Measurements from ENCODE around the gene MVB12B. TPM values are rescaled to one million over a fixed set of nuclear protein-coding genes. Genes with fewer than 3 reads are reported as not detected.

MVB12B gene
- total RNA-seq, 1 experiment from 2014 or later, result 4.5 TPM

DNA sequence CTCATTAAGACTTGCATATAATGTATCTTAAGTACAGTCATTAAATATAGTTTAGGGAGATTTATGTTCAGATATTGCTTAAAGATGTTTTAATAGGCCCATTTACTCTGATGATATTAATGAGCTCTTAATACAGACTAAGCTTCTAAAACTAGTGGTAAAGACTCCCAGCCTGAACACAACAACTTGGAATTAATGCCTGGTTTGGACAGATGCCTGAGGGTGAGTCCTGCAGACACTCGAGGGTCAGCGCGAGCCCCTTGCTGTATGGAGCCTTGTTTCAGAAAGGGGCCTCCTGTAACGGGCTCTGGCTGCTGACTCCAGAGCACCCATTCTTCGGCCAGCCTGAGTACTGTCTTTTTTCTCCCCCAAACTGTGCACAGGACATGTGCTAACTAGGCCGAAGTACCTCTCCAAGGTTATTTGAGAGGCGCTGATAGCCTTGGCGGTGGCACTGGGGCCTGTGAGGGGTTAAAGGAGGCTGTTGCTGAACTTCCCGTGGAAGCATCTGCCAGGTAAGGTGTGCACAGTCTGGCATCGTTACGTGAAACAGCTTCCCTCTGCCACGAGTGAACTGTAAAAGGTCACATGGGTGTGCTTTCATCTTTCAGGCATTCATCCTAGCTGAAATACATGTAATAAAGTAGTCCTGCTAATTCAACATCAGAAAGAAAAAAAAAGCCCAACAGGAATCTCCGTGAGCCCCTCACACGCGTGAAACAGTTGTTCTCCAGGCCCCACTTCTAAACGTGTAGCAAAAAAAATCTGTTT, 113.4 kb downstream of the MVB12B start:
- Mint-ChIP-seq H3K9me3 (ENCODE audit: low read depth, unreplicated experiment) (no peaks in the 10 kb centered on the region), H3K36me3 (ENCODE audit: insufficient read depth, unreplicated experiment) (no peaks in the 10 kb centered on the region), H3K27ac (ENCODE audit: unreplicated experiment) (no peak overlapping the region), H3K27me3 (ENCODE audit: unreplicated experiment) (no peaks in the 10 kb centered on the region), H3K4me3 (ENCODE audit: low read depth, unreplicated experiment) (no peak overlapping the region), H3K4me1 (ENCODE audit: low read depth, unreplicated experiment) (no peaks in the 10 kb centered on the region)
- TF ChIP-seq, protein P1, sequence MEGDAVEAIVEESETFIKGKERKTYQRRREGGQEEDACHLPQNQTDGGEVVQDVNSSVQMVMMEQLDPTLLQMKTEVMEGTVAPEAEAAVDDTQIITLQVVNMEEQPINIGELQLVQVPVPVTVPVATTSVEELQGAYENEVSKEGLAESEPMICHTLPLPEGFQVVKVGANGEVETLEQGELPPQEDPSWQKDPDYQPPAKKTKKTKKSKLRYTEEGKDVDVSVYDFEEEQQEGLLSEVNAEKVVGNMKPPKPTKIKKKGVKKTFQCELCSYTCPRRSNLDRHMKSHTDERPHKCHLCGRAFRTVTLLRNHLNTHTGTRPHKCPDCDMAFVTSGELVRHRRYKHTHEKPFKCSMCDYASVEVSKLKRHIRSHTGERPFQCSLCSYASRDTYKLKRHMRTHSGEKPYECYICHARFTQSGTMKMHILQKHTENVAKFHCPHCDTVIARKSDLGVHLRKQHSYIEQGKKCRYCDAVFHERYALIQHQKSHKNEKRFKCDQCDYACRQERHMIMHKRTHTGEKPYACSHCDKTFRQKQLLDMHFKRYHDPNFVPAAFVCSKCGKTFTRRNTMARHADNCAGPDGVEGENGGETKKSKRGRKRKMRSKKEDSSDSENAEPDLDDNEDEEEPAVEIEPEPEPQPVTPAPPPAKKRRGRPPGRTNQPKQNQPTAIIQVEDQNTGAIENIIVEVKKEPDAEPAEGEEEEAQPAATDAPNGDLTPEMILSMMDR (IDR thresholded peaks at IDR 0.05; ENCODE audit: unreplicated experiment), result no peak
- no peak for DNase-seq
- intact Hi-C loops (cut with micrococcal nuclease; ENCODE audit: unreplicated experiment), result no loop called here
- CTCF ChIA-PET, result interaction anchor here (0.6 to 0.7 kb wide), 2 partner anchors 364 to 1167 kb away, joined by 3 to 6 read pairs; no protein-coding TSS in a partner anchor
- BruUV-seq (replicated peaks), result no TSS peak

DNA sequence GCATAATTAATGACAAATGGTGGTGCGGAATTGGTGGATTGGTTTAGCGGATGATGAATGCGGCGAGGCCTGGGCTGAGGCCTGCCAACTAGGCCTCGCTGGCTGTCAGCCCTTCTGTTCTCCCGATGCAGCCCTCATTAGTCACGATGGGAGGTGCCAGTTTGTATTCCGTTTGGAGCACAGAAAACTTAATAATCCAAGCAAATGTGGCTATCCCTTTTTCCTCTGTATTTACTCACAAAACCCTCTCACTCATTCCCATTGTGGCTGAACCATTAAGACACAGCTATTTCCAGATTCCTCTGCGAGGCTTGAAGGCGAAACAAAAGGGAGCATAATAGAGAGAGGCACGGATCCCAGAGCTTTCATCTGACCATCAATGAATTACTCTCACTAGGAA, 114.3 kb downstream of the MVB12B start:
- Mint-ChIP-seq H3K27ac (ENCODE audit: unreplicated experiment) (no peak overlapping the region), H3K4me3 (ENCODE audit: low read depth, unreplicated experiment) (no peak overlapping the region), H3K36me3 (ENCODE audit: insufficient read depth, unreplicated experiment) (no peaks in the 10 kb centered on the region), H3K9me3 (ENCODE audit: low read depth, unreplicated experiment) (no peaks in the 10 kb centered on the region), H3K27me3 (ENCODE audit: unreplicated experiment) (no peaks in the 10 kb centered on the region), H3K4me1 (ENCODE audit: low read depth, unreplicated experiment) (no peaks in the 10 kb centered on the region)
- no TSS peak for BruUV-seq (replicated peaks)
- intact Hi-C loops (cut with micrococcal nuclease; ENCODE audit: unreplicated experiment), result no loop called here
- CTCF ChIA-PET, result interaction anchor here (0.6 to 0.7 kb wide), 2 partner anchors 363 to 1168 kb away, joined by 3 to 6 read pairs; no protein-coding TSS in a partner anchor
- no peak for DNase-seq
- TF ChIP-seq, protein P1 (IDR thresholded peaks at IDR 0.05; ENCODE audit: unreplicated experiment), result no peak

DNA sequence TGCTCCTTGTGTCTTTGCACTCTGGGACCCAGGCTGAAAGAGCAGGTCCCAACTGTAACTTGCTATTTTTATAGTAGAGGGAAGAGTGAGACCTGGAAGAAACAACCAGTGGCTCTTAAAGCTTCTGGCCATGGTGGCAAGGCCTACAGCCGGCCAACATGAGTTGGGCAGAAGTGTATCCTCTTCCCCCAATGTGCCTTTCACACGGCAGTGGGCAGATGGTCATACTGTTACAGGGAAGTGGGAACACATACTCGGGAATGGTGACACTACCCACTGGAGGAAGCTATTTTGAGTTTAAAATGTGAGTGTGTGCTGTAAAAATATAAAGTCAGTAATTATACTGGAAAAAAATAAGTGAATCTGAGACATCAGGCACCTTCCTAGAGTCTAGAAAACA, 116.0 kb downstream of the MVB12B start:
- Mint-ChIP-seq H3K9me3 (ENCODE audit: low read depth, unreplicated experiment) (no peaks in the 10 kb centered on the region), H3K27ac (ENCODE audit: unreplicated experiment) (no peak overlapping the region), H3K27me3 (ENCODE audit: unreplicated experiment) (no peaks in the 10 kb centered on the region), H3K36me3 (ENCODE audit: insufficient read depth, unreplicated experiment) (no peaks in the 10 kb centered on the region), H3K4me1 (ENCODE audit: low read depth, unreplicated experiment) (no peaks in the 10 kb centered on the region), H3K4me3 (ENCODE audit: low read depth, unreplicated experiment) (no peak overlapping the region)
- intact Hi-C loops (cut with micrococcal nuclease; ENCODE audit: unreplicated experiment), result no loop called here
- DNase-seq, result no peak
- no TSS peak for BruUV-seq (replicated peaks)
- CTCF ChIA-PET, result no interaction called here
- TF ChIP-seq, protein P1 (IDR thresholded peaks at IDR 0.05; ENCODE audit: unreplicated experiment), result no peak

DNA sequence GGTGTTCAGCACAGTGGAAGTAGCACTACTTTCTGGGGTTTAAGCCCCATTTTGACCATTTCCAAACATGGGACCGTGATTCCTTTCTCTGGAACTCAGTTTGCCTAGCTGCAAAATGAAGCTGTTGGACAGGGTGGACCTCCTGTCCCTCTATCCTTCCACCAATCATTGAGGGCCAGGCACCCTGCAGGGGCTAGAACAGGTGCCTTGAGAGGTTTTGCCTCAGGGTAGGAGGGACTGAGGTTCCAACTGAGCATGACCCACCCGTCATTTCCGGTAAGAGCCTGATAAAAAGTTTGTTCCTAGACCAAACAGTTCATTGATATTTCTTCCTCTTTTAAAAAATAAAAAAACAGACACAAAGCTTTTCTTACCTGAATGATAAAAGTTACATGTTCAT, 116.5 kb downstream of the MVB12B start:
- H3K4me1 Mint-ChIP-seq (ENCODE audit: low read depth, unreplicated experiment), result no peaks in the 10 kb centered on the region
- BruUV-seq (replicated peaks), result no TSS peak
- H3K27ac Mint-ChIP-seq (ENCODE audit: unreplicated experiment), result no peak overlapping the region
- no peak for DNase-seq
- H3K9me3 Mint-ChIP-seq (ENCODE audit: low read depth, unreplicated experiment), result no peaks in the 10 kb centered on the region
- CTCF ChIA-PET, result no interaction called here
- TF ChIP-seq, protein P1 (IDR thresholded peaks at IDR 0.05; ENCODE audit: unreplicated experiment), result no peak
- intact Hi-C loops (cut with micrococcal nuclease; ENCODE audit: unreplicated experiment), result no loop called here
- H3K36me3 Mint-ChIP-seq (ENCODE audit: insufficient read depth, unreplicated experiment), result no peaks in the 10 kb centered on the region
- no peak overlapping the region for H3K4me3 Mint-ChIP-seq (ENCODE audit: low read depth, unreplicated experiment)
- H3K27me3 Mint-ChIP-seq (ENCODE audit: unreplicated experiment), result no peaks in the 10 kb centered on the region
